Neural progenitor cell (in vitro differentiated cells): ENCODE data around the gene ARID4B.

Source experiments
- EZH2 ChIP-seq: fragments of 200-600 bp; sonication (generic); IDR thresholded peaks from 2 replicates; pipeline ENCODE4 v1.6.1; 2017; ENCODE audit warnings: antibody characterized with exemption, mild to moderate bottlenecking, moderate library complexity
- TF ChIP-seq, protein P1 (sequence below): fragments of 200-600 bp; sonication (generic); IDR thresholded peaks from 2 replicates; pipeline ENCODE4 v1.5.1; 2017; ENCODE audit warnings: antibody characterized with exemption, mild to moderate bottlenecking

- TF ChIP-seq, protein P1, sequence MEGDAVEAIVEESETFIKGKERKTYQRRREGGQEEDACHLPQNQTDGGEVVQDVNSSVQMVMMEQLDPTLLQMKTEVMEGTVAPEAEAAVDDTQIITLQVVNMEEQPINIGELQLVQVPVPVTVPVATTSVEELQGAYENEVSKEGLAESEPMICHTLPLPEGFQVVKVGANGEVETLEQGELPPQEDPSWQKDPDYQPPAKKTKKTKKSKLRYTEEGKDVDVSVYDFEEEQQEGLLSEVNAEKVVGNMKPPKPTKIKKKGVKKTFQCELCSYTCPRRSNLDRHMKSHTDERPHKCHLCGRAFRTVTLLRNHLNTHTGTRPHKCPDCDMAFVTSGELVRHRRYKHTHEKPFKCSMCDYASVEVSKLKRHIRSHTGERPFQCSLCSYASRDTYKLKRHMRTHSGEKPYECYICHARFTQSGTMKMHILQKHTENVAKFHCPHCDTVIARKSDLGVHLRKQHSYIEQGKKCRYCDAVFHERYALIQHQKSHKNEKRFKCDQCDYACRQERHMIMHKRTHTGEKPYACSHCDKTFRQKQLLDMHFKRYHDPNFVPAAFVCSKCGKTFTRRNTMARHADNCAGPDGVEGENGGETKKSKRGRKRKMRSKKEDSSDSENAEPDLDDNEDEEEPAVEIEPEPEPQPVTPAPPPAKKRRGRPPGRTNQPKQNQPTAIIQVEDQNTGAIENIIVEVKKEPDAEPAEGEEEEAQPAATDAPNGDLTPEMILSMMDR: no peak
- TF ChIP-seq EZH2: no peak
Observed at GRCh38 chr1:235292790-235293189, 35.2 kb downstream of the ARID4B start.
